ENCODE results near the gene IGSF6. TPM values are rescaled to one million over a fixed set of nuclear protein-coding genes. Genes with fewer than 3 reads are reported as not detected.

The IGSF6 gene
- total and polyA plus RNA-seq, 2 of the 8 experiments (the other 6 are each of a cell fraction or from before 2014, with no cell fraction given) = not detected

DNA sequence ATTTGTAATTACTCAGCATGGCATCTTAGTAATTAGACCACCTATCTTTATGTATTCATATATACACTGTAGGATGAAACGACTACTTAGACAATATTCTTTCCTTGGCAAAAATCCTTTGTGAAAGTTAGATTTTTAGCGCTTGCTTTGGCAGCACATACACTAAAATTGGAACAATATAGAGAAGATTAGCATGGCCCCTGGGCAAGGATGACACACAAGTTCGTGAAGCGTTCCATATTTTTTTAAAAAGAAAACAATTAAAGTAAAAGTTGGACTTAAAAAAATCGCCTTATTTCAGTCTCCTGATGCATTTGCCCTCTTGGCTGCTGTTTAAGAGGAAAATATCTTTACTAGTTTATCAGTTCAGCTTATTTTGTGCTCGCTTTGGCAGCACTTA lies 10.5 kb downstream of the IGSF6 start (continued):
- TF ChIP-seq, protein P1, sequence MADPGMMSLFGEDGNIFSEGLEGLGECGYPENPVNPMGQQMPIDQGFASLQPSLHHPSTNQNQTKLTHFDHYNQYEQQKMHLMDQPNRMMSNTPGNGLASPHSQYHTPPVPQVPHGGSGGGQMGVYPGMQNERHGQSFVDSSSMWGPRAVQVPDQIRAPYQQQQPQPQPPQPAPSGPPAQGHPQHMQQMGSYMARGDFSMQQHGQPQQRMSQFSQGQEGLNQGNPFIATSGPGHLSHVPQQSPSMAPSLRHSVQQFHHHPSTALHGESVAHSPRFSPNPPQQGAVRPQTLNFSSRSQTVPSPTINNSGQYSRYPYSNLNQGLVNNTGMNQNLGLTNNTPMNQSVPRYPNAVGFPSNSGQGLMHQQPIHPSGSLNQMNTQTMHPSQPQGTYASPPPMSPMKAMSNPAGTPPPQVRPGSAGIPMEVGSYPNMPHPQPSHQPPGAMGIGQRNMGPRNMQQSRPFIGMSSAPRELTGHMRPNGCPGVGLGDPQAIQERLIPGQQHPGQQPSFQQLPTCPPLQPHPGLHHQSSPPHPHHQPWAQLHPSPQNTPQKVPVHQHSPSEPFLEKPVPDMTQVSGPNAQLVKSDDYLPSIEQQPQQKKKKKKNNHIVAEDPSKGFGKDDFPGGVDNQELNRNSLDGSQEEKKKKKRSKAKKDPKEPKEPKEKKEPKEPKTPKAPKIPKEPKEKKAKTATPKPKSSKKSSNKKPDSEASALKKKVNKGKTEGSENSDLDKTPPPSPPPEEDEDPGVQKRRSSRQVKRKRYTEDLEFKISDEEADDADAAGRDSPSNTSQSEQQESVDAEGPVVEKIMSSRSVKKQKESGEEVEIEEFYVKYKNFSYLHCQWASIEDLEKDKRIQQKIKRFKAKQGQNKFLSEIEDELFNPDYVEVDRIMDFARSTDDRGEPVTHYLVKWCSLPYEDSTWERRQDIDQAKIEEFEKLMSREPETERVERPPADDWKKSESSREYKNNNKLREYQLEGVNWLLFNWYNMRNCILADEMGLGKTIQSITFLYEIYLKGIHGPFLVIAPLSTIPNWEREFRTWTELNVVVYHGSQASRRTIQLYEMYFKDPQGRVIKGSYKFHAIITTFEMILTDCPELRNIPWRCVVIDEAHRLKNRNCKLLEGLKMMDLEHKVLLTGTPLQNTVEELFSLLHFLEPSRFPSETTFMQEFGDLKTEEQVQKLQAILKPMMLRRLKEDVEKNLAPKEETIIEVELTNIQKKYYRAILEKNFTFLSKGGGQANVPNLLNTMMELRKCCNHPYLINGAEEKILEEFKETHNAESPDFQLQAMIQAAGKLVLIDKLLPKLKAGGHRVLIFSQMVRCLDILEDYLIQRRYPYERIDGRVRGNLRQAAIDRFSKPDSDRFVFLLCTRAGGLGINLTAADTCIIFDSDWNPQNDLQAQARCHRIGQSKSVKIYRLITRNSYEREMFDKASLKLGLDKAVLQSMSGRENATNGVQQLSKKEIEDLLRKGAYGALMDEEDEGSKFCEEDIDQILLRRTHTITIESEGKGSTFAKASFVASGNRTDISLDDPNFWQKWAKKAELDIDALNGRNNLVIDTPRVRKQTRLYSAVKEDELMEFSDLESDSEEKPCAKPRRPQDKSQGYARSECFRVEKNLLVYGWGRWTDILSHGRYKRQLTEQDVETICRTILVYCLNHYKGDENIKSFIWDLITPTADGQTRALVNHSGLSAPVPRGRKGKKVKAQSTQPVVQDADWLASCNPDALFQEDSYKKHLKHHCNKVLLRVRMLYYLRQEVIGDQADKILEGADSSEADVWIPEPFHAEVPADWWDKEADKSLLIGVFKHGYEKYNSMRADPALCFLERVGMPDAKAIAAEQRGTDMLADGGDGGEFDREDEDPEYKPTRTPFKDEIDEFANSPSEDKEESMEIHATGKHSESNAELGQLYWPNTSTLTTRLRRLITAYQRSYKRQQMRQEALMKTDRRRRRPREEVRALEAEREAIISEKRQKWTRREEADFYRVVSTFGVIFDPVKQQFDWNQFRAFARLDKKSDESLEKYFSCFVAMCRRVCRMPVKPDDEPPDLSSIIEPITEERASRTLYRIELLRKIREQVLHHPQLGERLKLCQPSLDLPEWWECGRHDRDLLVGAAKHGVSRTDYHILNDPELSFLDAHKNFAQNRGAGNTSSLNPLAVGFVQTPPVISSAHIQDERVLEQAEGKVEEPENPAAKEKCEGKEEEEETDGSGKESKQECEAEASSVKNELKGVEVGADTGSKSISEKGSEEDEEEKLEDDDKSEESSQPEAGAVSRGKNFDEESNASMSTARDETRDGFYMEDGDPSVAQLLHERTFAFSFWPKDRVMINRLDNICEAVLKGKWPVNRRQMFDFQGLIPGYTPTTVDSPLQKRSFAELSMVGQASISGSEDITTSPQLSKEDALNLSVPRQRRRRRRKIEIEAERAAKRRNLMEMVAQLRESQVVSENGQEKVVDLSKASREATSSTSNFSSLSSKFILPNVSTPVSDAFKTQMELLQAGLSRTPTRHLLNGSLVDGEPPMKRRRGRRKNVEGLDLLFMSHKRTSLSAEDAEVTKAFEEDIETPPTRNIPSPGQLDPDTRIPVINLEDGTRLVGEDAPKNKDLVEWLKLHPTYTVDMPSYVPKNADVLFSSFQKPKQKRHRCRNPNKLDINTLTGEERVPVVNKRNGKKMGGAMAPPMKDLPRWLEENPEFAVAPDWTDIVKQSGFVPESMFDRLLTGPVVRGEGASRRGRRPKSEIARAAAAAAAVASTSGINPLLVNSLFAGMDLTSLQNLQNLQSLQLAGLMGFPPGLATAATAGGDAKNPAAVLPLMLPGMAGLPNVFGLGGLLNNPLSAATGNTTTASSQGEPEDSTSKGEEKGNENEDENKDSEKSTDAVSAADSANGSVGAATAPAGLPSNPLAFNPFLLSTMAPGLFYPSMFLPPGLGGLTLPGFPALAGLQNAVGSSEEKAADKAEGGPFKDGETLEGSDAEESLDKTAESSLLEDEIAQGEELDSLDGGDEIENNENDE (IDR thresholded peaks at IDR 0.05; ENCODE audit: insufficient replicate concordance, low read length) = no peak
- TF ChIP-seq KDM1A (IDR thresholded peaks at IDR 0.05; ENCODE audit: borderline replicate concordance, low read length) (no peak), SIRT6 (IDR thresholded peaks at IDR 0.05; ENCODE audit: low read length) (no peak), POU5F1 (IDR thresholded peaks at IDR 0.05; ENCODE audit: low read depth, low read length) (no peak), MAFK (IDR thresholded peaks at IDR 0.05; ENCODE audit: low read depth, low read length) (no peak), TCF12 (IDR thresholded peaks at IDR 0.05; ENCODE audit: low read depth, low read length) (no peak), RBBP5 (IDR thresholded peaks at IDR 0.05; ENCODE audit: borderline replicate concordance, low read depth, low read length) (no peak), POLR2A (IDR thresholded peaks at IDR 0.05; ENCODE audit: control extremely low read depth in 1 of 2, low read depth in 2 of 2, low read length in 2 of 2) (no peak), TBP (IDR thresholded peaks at IDR 0.05; ENCODE audit: low read depth, low read length) (no peak)
- TF ChIP-seq, protein P2, sequence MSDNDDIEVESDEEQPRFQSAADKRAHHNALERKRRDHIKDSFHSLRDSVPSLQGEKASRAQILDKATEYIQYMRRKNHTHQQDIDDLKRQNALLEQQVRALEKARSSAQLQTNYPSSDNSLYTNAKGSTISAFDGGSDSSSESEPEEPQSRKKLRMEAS (IDR thresholded peaks at IDR 0.05) = no peak
